Testis (tissue), 2 donors: ENCODE measurements around the gene TCEANC.

Source experiments
- CTCF ChIP-seq, 3 experiments: fragments of 450-650 bp in 2 of 3; fragments of 200-600 bp in 1 of 3; sonication (generic) in 1 of 3; IDR thresholded peaks; one replicate each; pipeline ENCODE4 v1.5.1; 2016 to 2019; ENCODE audit warnings: antibody characterized with exemption in 3 of 3, mild to moderate bottlenecking in 2 of 3, moderate library complexity in 1 of 3
- POLR2A ChIP-seq: fragments of 450-650 bp; IDR thresholded peaks from one replicate; pipeline ENCODE4 v1.6.1; 2017; ENCODE audit warnings: antibody characterized with exemption, mild to moderate bottlenecking, moderate library complexity

GRCh38 chrX:13697455-13697854, 44.5 kb downstream of the TCEANC start:
- no peak for TF ChIP-seq CTCF (IDR thresholded peaks at IDR 0.05)
- TF ChIP-seq POLR2A: no peak
